Caco-2 (cell line): ENCODE results near the gene SLC38A2. TPM values are rescaled to one million over a fixed set of nuclear protein-coding genes. Genes with fewer than 3 reads are reported as not detected.

Experiments used
- BruUV-seq: library from RNA; stranded (reverse); fragments of 400-500 nt; replicated peaks from 2 replicates; lab custom pipeline; 2021; lab: Mats Ljungman, UMichigan
- CTCF ChIA-PET: fragments of 300-600 bp; sonication (Branson Sonifier 250); formaldehyde crosslinking; loops from one replicate; lab custom pipeline; 2022; ENCODE audit warnings: antibody characterized with exemption; lab: Charles Lee
- POLR2A ChIA-PET: fragments of 300-600 bp; sonication (Branson Sonifier 250); formaldehyde crosslinking; loops from one replicate; lab custom pipeline; 2022; ENCODE audit warnings: antibody characterized with exemption; lab: Charles Lee
- DNase-seq, 2 experiments: peaks; one replicate each; pipeline versions ENCODE4 v3.0.0 to v3.0.0-alpha.2; 2020 to 2022
- H3K27me3 ChIP-seq: replicated peaks from 2 replicates; pipeline ENCODE4 v1.6.0; 2011; ENCODE audit warnings: low read length; ENCODE audit not compliant: control insufficient read depth, insufficient read depth
- H3K36me3 ChIP-seq: 2 replicates; pipeline ENCODE4 v1.5.1; 2011; ENCODE audit warnings: low read length; ENCODE audit not compliant: control insufficient read depth, insufficient read depth
- H3K4me1 ChIP-seq: fragments of 250-450 bp; sonication (Bioruptor Pico); 2 replicates; pipeline ENCODE4 v1.5.1; 2020; ENCODE audit warnings: mild to moderate bottlenecking
- H3K4me3 ChIP-seq: 2 replicates; pipeline ENCODE4 v1.5.1; 2011; ENCODE audit warnings: low read depth, mild to moderate bottlenecking, control low read depth, low read length
- H3K9me3 ChIP-seq: fragments of 250-450 bp; sonication (Bioruptor Pico); 2 replicates; pipeline ENCODE4 v1.5.1; 2020; ENCODE audit warnings: mild to moderate bottlenecking, moderate library complexity
- H3K27ac Mint-ChIP-seq: one replicate; pipeline ENCODE4 v1.8.0; 2022; ENCODE audit warnings: mixed read lengths; ENCODE audit not compliant: unreplicated experiment
- H3K27me3 Mint-ChIP-seq: one replicate; pipeline ENCODE4 v1.8.0; 2022; ENCODE audit warnings: mixed read lengths; ENCODE audit not compliant: insufficient read depth, unreplicated experiment
- H3K36me3 Mint-ChIP-seq: one replicate; pipeline ENCODE4 v1.8.0; 2022; ENCODE audit warnings: mild to moderate bottlenecking, mixed read lengths; ENCODE audit not compliant: insufficient read depth, unreplicated experiment
- H3K4me1 Mint-ChIP-seq: one replicate; pipeline ENCODE4 v1.8.0; 2022; ENCODE audit warnings: low read depth, mixed read lengths; ENCODE audit not compliant: unreplicated experiment
- H3K4me3 Mint-ChIP-seq: one replicate; pipeline ENCODE4 v1.8.0; 2022; ENCODE audit warnings: mild to moderate bottlenecking, moderate library complexity, mixed read lengths; ENCODE audit not compliant: unreplicated experiment
- H3K9me3 Mint-ChIP-seq: one replicate; pipeline ENCODE4 v1.8.0; 2022; ENCODE audit warnings: mixed read lengths; ENCODE audit not compliant: unreplicated experiment
- CTCF ChIP-seq, 2 experiments: fragments of 200-600 bp in 1 of 2; IDR thresholded peaks; 1 replicate in 1 of 2; 2 replicates in 1 of 2; pipeline versions ENCODE4 v1.5.1 to v1.8.0; 2011 to 2022; ENCODE audit warnings: antibody characterized with exemption in 1 of 2, control low read depth in 1 of 2, inconsistent platforms in 1 of 2, low read depth in 1 of 2, low read length in 1 of 2, mild to moderate bottlenecking in 1 of 2, moderate library complexity in 1 of 2; ENCODE audit not compliant: insufficient read depth in 1 of 2, severe bottlenecking in 1 of 2, unreplicated experiment in 1 of 2
- intact Hi-C: fragments of 100-400 bp; cut with micrococcal nuclease; formaldehyde crosslinking; loops from one replicate; pipeline ENCODE4 v1.10.0; 2022; ENCODE audit not compliant: unreplicated experiment
- total RNA-seq: library from RNA; stranded (reverse); gene quantifications from 2 replicates; pipeline ENCODE4 v1.2.3, GENCODE V29; 2022

Gene SLC38A2
- total RNA-seq, 1 experiment from 2014 or later: 331 TPM

- ChIA-PET POLR2A (interaction anchor here (0.6 kb wide), 1 partner anchor 1238 kb away, joined by 4 read pairs; no protein-coding TSS in a partner anchor), CTCF (interaction anchor here (1.2 to 1.5 kb wide), 2 partner anchors 30 to 247 kb away, joined by 4 read pairs; no protein-coding TSS in a partner anchor)
- H3K27me3 ChIP-seq: no peaks in the 10 kb centered on the region
- Mint-ChIP-seq H3K4me1 (peaks cover 6% of the 10 kb centered on the region), H3K27ac (no peak overlapping the region), H3K27me3 (no peaks in the 10 kb centered on the region), H3K36me3 (no peaks in the 10 kb centered on the region), H3K9me3 (peaks cover 5% of the 10 kb centered on the region), H3K4me3 (no peak overlapping the region)
- intact Hi-C loops: no loop called here
- no TSS peak for BruUV-seq
- no peaks in the 10 kb centered on the region for H3K9me3 ChIP-seq
- H3K36me3 ChIP-seq: no peaks in the 10 kb centered on the region
- no peak overlapping the region for H3K4me3 ChIP-seq
- DNase-seq: no peak
- 0 out of 2 replicates have a peak, but pooled peaks cover 3% of the 10 kb centered on the region for H3K4me1 ChIP-seq
- no peak for TF ChIP-seq CTCF (IDR thresholded peaks at IDR 0.05; ENCODE audit: insufficient read depth in 1 of 2, low read depth in 1 of 2, low read length in 1 of 2, severe bottlenecking in 1 of 2, unreplicated experiment in 1 of 2)
These were observed 42.2 kb upstream of the SLC38A2 start for GRCh38 chr12:46414591-46415268.

GRCh38 chr12:46413368-46413767, 40.8 kb upstream of the SLC38A2 start:
- Mint-ChIP-seq H3K9me3 (no peaks in the 10 kb centered on the region), H3K4me1 (peaks cover 6% of the 10 kb centered on the region), H3K4me3 (no peak overlapping the region), H3K27ac (no peak overlapping the region), H3K27me3 (no peaks in the 10 kb centered on the region), H3K36me3 (no peaks in the 10 kb centered on the region)
- no peaks in the 10 kb centered on the region for H3K36me3 ChIP-seq
- H3K4me3 ChIP-seq: no peak overlapping the region
- BruUV-seq: no TSS peak
- DNase-seq: no peak
- CTCF ChIA-PET: no interaction called here
- 0 out of 2 replicates have a peak, but pooled peaks cover 3% of the 10 kb centered on the region for H3K4me1 ChIP-seq
- TF ChIP-seq CTCF (IDR thresholded peaks at IDR 0.05; ENCODE audit: insufficient read depth in 1 of 2, low read depth in 1 of 2, low read length in 1 of 2, severe bottlenecking in 1 of 2, unreplicated experiment in 1 of 2): no peak
- no peaks in the 10 kb centered on the region for H3K9me3 ChIP-seq
- POLR2A ChIA-PET: no interaction called here
- no peaks in the 10 kb centered on the region for H3K27me3 ChIP-seq
- intact Hi-C loops: no loop called here

- no TSS peak for BruUV-seq
- H3K27ac Mint-ChIP-seq: no peak overlapping the region
- POLR2A ChIA-PET: no interaction called here
These were observed 40.3 kb upstream of the SLC38A2 start for GRCh38 chr12:46412857-46413256.

More at GRCh38 chr12:46412857-46413256, 40.3 kb upstream of the SLC38A2 start:
- H3K4me1 Mint-ChIP-seq: peaks cover 6% of the 10 kb centered on the region
- no peak for DNase-seq
- no peaks in the 10 kb centered on the region for H3K9me3 Mint-ChIP-seq
- H3K36me3 ChIP-seq: no peaks in the 10 kb centered on the region
- intact Hi-C loops: no loop called here
- H3K9me3 ChIP-seq: no peaks in the 10 kb centered on the region
- H3K4me3 ChIP-seq: no peak overlapping the region
- 0 out of 2 replicates have a peak, but pooled peaks cover 3% of the 10 kb centered on the region for H3K4me1 ChIP-seq
- CTCF ChIA-PET: no interaction called here
- H3K27me3 Mint-ChIP-seq: no peaks in the 10 kb centered on the region
- H3K36me3 Mint-ChIP-seq: no peaks in the 10 kb centered on the region
- TF ChIP-seq CTCF (IDR thresholded peaks at IDR 0.05; ENCODE audit: insufficient read depth in 1 of 2, low read depth in 1 of 2, low read length in 1 of 2, severe bottlenecking in 1 of 2, unreplicated experiment in 1 of 2): no peak
- H3K4me3 Mint-ChIP-seq: no peak overlapping the region
- H3K27me3 ChIP-seq: no peaks in the 10 kb centered on the region
